T-cell (primary cell): ENCODE results near the gene TIAM1. TPM values are rescaled to one million over a fixed set of nuclear protein-coding genes. Genes with fewer than 3 reads are reported as not detected.

Experiments
- ATAC-seq, 4 experiments: fragments of 200-7000 bp in 3 of 4; fragments of 150-1000 bp in 1 of 4; cut with Tn5 transposase; replicated peaks in 1 of 4; 1 replicate in 3 of 4; 2 replicates in 1 of 4; pipeline ENCODE4 v1.10.0; 2021; ENCODE audit warnings: moderate library complexity in 3 of 4, mild to moderate bottlenecking in 2 of 4, moderate number of reproducible peaks in 1 of 4
- CTCF ChIA-PET, 2 donors: fragments of 300-600 bp; sonication (Branson Sonifier 250); formaldehyde crosslinking; loops; one replicate each; lab custom pipeline; 2022; ENCODE audit warnings: antibody characterized with exemption in 2 of 2; lab: Charles Lee
- POLR2A ChIA-PET, 2 donors: fragments of 300-600 bp; sonication (Branson Sonifier 250); formaldehyde crosslinking; loops; one replicate each; lab custom pipeline; 2022; ENCODE audit warnings: antibody characterized with exemption in 2 of 2; lab: Charles Lee
- DNase-seq, 35 experiments: peaks; one replicate each; pipeline versions ENCODE4 v3.0.0 to v3.0.0-alpha.2; 2013 to 2023
- H3K27ac ChIP-seq: one replicate; pipeline ENCODE4 v1.5.1; 2013; ENCODE audit warnings: low read length
- H3K27me3 ChIP-seq, 2 experiments: replicated peaks in 1 of 2; 1 replicate in 1 of 2; 2 replicates in 1 of 2; pipeline versions ENCODE4 v1.6.1 to v1.7.0; 2013; ENCODE audit warnings: low read length in 1 of 2, mixed read lengths in 1 of 2; ENCODE audit not compliant: control insufficient read depth in 2 of 2, insufficient read depth in 2 of 2; ENCODE audit errors: extremely low read depth in 1 of 2
- H3K36me3 ChIP-seq, 2 donors: 1 replicate in 1 of 2; 2 replicates in 1 of 2; pipeline versions ENCODE4 v1.6.1 to v1.7.0; 2013; ENCODE audit warnings: low read length in 1 of 2; ENCODE audit not compliant: control insufficient read depth in 2 of 2, insufficient read depth in 1 of 2; ENCODE audit errors: extremely low read depth in 1 of 2
- H3K4me1 ChIP-seq, 2 experiments: 1 replicate in 1 of 2; 2 replicates in 1 of 2; pipeline versions ENCODE4 v1.6.1 to v1.7.0; 2013; ENCODE audit warnings: low read length in 2 of 2, mixed read lengths in 1 of 2; ENCODE audit not compliant: insufficient read depth in 2 of 2, control insufficient read depth in 1 of 2; ENCODE audit errors: extremely low read depth in 1 of 2
- H3K4me3 ChIP-seq, 2 donors: 1 replicate in 1 of 2; 2 replicates in 1 of 2; pipeline versions ENCODE4 v1.5.1 to v1.7.0; 2013; ENCODE audit warnings: mild to moderate bottlenecking in 2 of 2, low read length in 1 of 2, moderate library complexity in 1 of 2; ENCODE audit not compliant: control insufficient read depth in 1 of 2; ENCODE audit errors: extremely low read depth in 1 of 2
- H3K9me3 ChIP-seq: 2 replicates; pipeline ENCODE4 v1.7.0; 2013
- H3K27ac Mint-ChIP-seq, 2 donors: one replicate each; pipeline ENCODE4 v1.8.0; 2020 to 2021; ENCODE audit warnings: mild to moderate bottlenecking in 2 of 2, mixed read lengths in 2 of 2
- H3K27me3 Mint-ChIP-seq, 2 donors: one replicate each; pipeline ENCODE4 v1.8.0; 2021 to 2022; ENCODE audit warnings: mixed read lengths in 2 of 2
- H3K36me3 Mint-ChIP-seq: one replicate; pipeline ENCODE4 v1.8.0; 2021; ENCODE audit warnings: mixed read lengths
- H3K4me1 Mint-ChIP-seq, 3 donors: one replicate each; pipeline ENCODE4 v1.8.0; 2020 to 2022; ENCODE audit warnings: mixed read lengths in 3 of 3, mild to moderate bottlenecking in 1 of 3
- H3K4me3 Mint-ChIP-seq, 3 donors: one replicate each; pipeline ENCODE4 v1.8.0; 2020 to 2022; ENCODE audit warnings: mild to moderate bottlenecking in 3 of 3, mixed read lengths in 3 of 3, moderate library complexity in 3 of 3
- H3K9me3 Mint-ChIP-seq, 3 donors: one replicate each; pipeline ENCODE4 v1.8.0; 2020 to 2022; ENCODE audit warnings: mixed read lengths in 3 of 3
- WGBS: methylation state at CpG from one replicate; pipeline ENCODE4 v1.1.5; 2013; ENCODE audit warnings: missing lambda C conversion rate; ENCODE audit not compliant: insufficient coverage; 5-methylcytosine and 5-hydroxymethylcytosine counted together
- total RNA-seq, 35 experiments: library from RNA in 6 of 35; stranded (reverse) in 6 of 35; fragments of 120-200 nt in 1 of 35; gene quantifications; one replicate each; pipeline versions ENCODE4 v1.2.1 to v1.2.4 and lab custom pipeline; 2013 to 2026

Gene TIAM1
- total RNA-seq, 5 donors from 2014 or later (not counting 1 experiment from before 2014, with no cell fraction given): 60.8 to 79.4 (median 65.5) TPM

GRCh38 chr21:31356440-31356839, 12.4 kb upstream of the TIAM1 start:
- WGBS: no CpG with 5 or more reads among the region's 4 CpGs
- no peaks in the 10 kb centered on the region for H3K27me3 ChIP-seq
- no peak overlapping the region for H3K27ac ChIP-seq
- ChIA-PET POLR2A (no interaction called here), CTCF (no interaction called here)
- peaks cover 5% of the 10 kb centered on the region for H3K9me3 ChIP-seq
- ATAC-seq (no peak), DNase-seq (no peak)
- no peak overlapping the region for H3K4me3 ChIP-seq
- H3K4me1 Mint-ChIP-seq: peaks cover 27 to 42% (median 40%) of the 10 kb centered on the region in 3 donors
- H3K4me1 ChIP-seq: peaks cover 22 to 33% of the 10 kb centered on the region in 2 experiments
- H3K9me3 Mint-ChIP-seq: peaks cover 5 to 15% (median 13%) of the 10 kb centered on the region in 3 donors
- H3K27ac Mint-ChIP-seq: no peak overlapping the region
- H3K36me3 Mint-ChIP-seq: no peaks in the 10 kb centered on the region
- no peaks in the 10 kb centered on the region for H3K36me3 ChIP-seq
- no peaks in the 10 kb centered on the region for H3K27me3 Mint-ChIP-seq
- no peak overlapping the region for H3K4me3 Mint-ChIP-seq

DNA sequence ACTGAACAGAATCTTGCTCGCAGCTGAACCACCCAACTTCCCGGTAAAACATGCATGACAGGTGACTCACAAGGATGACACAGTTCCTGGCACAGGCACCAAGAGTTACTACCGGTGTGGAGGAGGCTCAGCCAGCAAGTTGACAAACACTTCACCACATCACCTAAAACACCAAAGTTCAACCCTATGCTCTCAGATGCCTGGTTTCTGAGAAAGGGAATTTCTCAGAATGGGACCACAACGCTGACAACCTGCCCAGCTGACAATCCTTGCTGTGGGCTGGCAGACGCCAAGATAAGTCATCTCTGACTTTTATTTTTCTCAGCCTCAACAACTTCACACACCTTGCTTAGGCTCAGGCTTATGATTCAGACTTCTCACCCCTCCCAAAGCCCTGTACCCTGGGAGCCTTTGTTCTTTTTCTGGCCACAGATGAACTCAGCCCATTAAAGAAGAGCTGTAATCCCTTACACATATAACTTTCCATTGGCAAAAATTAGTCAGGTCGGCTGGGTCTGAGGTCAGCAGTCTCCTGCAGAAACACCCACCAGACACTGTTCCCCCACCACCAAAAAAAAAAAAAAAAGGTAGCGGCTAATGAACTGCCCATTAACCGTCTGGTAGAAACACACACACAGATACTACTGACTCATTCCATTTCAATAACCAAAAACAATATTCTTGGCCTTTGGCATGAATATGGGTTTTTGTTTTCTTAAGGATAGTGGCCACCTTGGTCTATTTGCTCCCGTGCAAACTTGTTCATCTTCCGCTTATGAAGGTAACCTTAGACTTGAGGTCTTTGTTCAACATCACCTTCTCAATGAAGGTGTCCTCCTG, 10.8 kb upstream of the TIAM1 start:
- H3K27ac ChIP-seq: peak overlapping the region; percentile 55
- Mint-ChIP-seq H3K4me1 (peaks cover 27 to 48% (median 44%) of the 10 kb centered on the region in 3 donors), H3K4me3 (peak overlapping the region; percentile 47 to 64 (median 49)), H3K9me3 (peaks cover 4 to 7% (median 5%) of the 10 kb centered on the region in 3 donors), H3K27me3 (no peaks in the 10 kb centered on the region), H3K36me3 (peaks cover 3% of the 10 kb centered on the region), H3K27ac (peak overlapping the region; percentile 83 to 91)
- POLR2A ChIA-PET: no interaction called here
- 2% methylated on average over 5 of the region's 10 CpGs for WGBS
- no peaks in the 10 kb centered on the region for H3K9me3 ChIP-seq
- H3K4me1 ChIP-seq: peaks cover 22 to 33% of the 10 kb centered on the region in 2 experiments
- no peaks in the 10 kb centered on the region for H3K27me3 ChIP-seq
- CTCF ChIA-PET: interaction anchor here (0.7 to 0.8 kb wide), 2 partner anchors 9 to 223 kb away, joined by 3 read pairs; no protein-coding TSS in a partner anchor
- H3K4me3 ChIP-seq: no peak overlapping the region
- DNase-seq: peak; percentile 11 to 85 (median 63)
- no peaks in the 10 kb centered on the region for H3K36me3 ChIP-seq
- ATAC-seq: peak; percentile 92 to 93 (median 93)

GRCh38 chr21:31354122-31354521, 10.1 kb upstream of the TIAM1 start:
- peaks cover 31 to 48% (median 44%) of the 10 kb centered on the region in 3 donors for H3K4me1 Mint-ChIP-seq
- DNase-seq (no peak), ATAC-seq (peak in 1 of 4 experiments; percentile 0)
- H3K36me3 Mint-ChIP-seq: peaks cover 3% of the 10 kb centered on the region
- peaks cover 22 to 33% of the 10 kb centered on the region in 2 experiments for H3K4me1 ChIP-seq
- H3K27me3 Mint-ChIP-seq: no peaks in the 10 kb centered on the region
- CTCF ChIA-PET: interaction anchor here (0.6 to 0.8 kb wide), 4 partner anchors 10 to 1902 kb away, joined by 3 read pairs; no protein-coding TSS in a partner anchor
- no peak overlapping the region for H3K4me3 ChIP-seq
- H3K9me3 ChIP-seq: no peaks in the 10 kb centered on the region
- POLR2A ChIA-PET: no interaction called here
- peaks cover 0 to 4% (median under 1%) of the 10 kb centered on the region in 3 donors for H3K9me3 Mint-ChIP-seq
- peak overlapping the region; percentile 55 for H3K27ac ChIP-seq
- 100% methylated on average over 1 of the region's 4 CpGs for WGBS
- peak overlapping the region; percentile 17 to 64 (median 49) for H3K4me3 Mint-ChIP-seq
- H3K36me3 ChIP-seq: no peaks in the 10 kb centered on the region
- H3K27me3 ChIP-seq: no peaks in the 10 kb centered on the region
- peak overlapping the region; percentile 83 to 91 for H3K27ac Mint-ChIP-seq

GRCh38 chr21:31352836-31353235, 8.8 kb upstream of the TIAM1 start:
- ChIA-PET CTCF (interaction anchor here in 1 of 2 donors (0.7 kb wide), 1 partner anchor 88 kb away, joined by 4 read pairs; no protein-coding TSS in a partner anchor), POLR2A (no interaction called here)
- H3K36me3 ChIP-seq: no peaks in the 10 kb centered on the region
- ATAC-seq (no peak), DNase-seq (peak in 1 of 35 experiments; percentile 26)
- H3K27me3 ChIP-seq: no peaks in the 10 kb centered on the region
- Mint-ChIP-seq H3K36me3 (peaks cover 3% of the 10 kb centered on the region), H3K9me3 (peaks cover 0 to 4% (median 0%) of the 10 kb centered on the region in 3 donors), H3K4me3 (peak overlapping the region; percentile 0 to 38 (median 0)), H3K4me1 (peaks cover 35 to 48% (median 46%) of the 10 kb centered on the region in 3 donors), H3K27ac (peak overlapping the region; percentile 56 to 81), H3K27me3 (no peaks in the 10 kb centered on the region)
- H3K27ac ChIP-seq: no peak overlapping the region
- peaks cover 22 to 33% of the 10 kb centered on the region in 2 experiments for H3K4me1 ChIP-seq
- H3K9me3 ChIP-seq: no peaks in the 10 kb centered on the region
- no peak overlapping the region for H3K4me3 ChIP-seq
- no CpG with 5 or more reads among the region's 2 CpGs for WGBS

GRCh38 chr21:31351960-31352359, 7.9 kb upstream of the TIAM1 start:
- no peak overlapping the region for H3K27ac ChIP-seq
- 78% methylated on average over 1 of the region's 3 CpGs for WGBS
- CTCF ChIA-PET: no interaction called here
- H3K4me1 ChIP-seq: peaks cover 22 to 33% of the 10 kb centered on the region in 2 experiments
- no peak for ATAC-seq
- POLR2A ChIA-PET: no interaction called here
- Mint-ChIP-seq H3K27ac (peak overlapping the region; percentile 58 to 63), H3K36me3 (peaks cover 3% of the 10 kb centered on the region), H3K4me3 (no peak overlapping the region), H3K9me3 (peaks cover 0 to 4% (median 0%) of the 10 kb centered on the region in 3 donors), H3K4me1 (peaks cover 44 to 52% (median 51%) of the 10 kb centered on the region in 3 donors), H3K27me3 (no peaks in the 10 kb centered on the region)
- no peak overlapping the region for H3K4me3 ChIP-seq
- no peak for DNase-seq
- no peaks in the 10 kb centered on the region for H3K27me3 ChIP-seq
- H3K9me3 ChIP-seq: no peaks in the 10 kb centered on the region
- no peaks in the 10 kb centered on the region for H3K36me3 ChIP-seq

GRCh38 chr21:31351438-31351837, 7.4 kb upstream of the TIAM1 start:
- no peak for DNase-seq
- Histone ChIP-seq H3K36me3 (no peaks in the 10 kb centered on the region), H3K27me3 (no peaks in the 10 kb centered on the region), H3K27ac (no peak overlapping the region), H3K4me1 (peaks cover 22 to 33% of the 10 kb centered on the region in 2 experiments), H3K9me3 (no peaks in the 10 kb centered on the region), H3K4me3 (no peak overlapping the region)
- POLR2A ChIA-PET: no interaction called here
- WGBS: 89% methylated on average over 3 of the region's 5 CpGs
- no peak for ATAC-seq
- Mint-ChIP-seq H3K4me1 (peaks cover 46 to 53% (median 51%) of the 10 kb centered on the region in 3 donors), H3K36me3 (peaks cover 3% of the 10 kb centered on the region), H3K9me3 (peaks cover 0 to 4% (median 0%) of the 10 kb centered on the region in 3 donors), H3K27me3 (no peaks in the 10 kb centered on the region), H3K27ac (peak overlapping the region; percentile 58 to 63), H3K4me3 (no peak overlapping the region)
- CTCF ChIA-PET: no interaction called here
